Measurements from ENCODE around the gene PALLD.

PALLD gene

GRCh38 chr4:168662297-168662984 lies 165.6 kb downstream of the PALLD start:
- H3K4me3 ChIP-seq (ENCODE audit: low read depth, low read length), result no peak overlapping the region
- no peaks in the 10 kb centered on the region for H3K36me3 ChIP-seq (ENCODE audit: control insufficient read depth in 2 of 2, insufficient read depth in 1 of 2, low read length in 2 of 2)
- peaks cover 25% of the 10 kb centered on the region for H3K4me1 ChIP-seq (ENCODE audit: control insufficient read depth, insufficient read depth, low read length)
- no peak for TF ChIP-seq ZNF292 (tag by site-specific recombination; IDR thresholded peaks at IDR 0.05; ENCODE audit: borderline replicate concordance, low read depth)
- TF ChIP-seq ZNF174 (tag by site-specific recombination; IDR thresholded peaks at IDR 0.05), result no peak
- no peak for TF ChIP-seq SCRT1 (tag by site-specific recombination; IDR thresholded peaks at IDR 0.05; ENCODE audit: borderline replicate concordance)
- TF ChIP-seq ZNF624 (tag by site-specific recombination; IDR thresholded peaks at IDR 0.05), result no peak
- no peak for TF ChIP-seq ZNF549 (tag by site-specific recombination; IDR thresholded peaks at IDR 0.05)
- TF ChIP-seq ZNF747 (tag by site-specific recombination; IDR thresholded peaks at IDR 0.05), result no peak
- TF ChIP-seq ZFP3 (tag by site-specific recombination; IDR thresholded peaks at IDR 0.05; ENCODE audit: low read depth), result no peak
- no peak for TF ChIP-seq ZNF16 (tag by site-specific recombination; IDR thresholded peaks at IDR 0.05; ENCODE audit: low read depth)
- ChIA-PET CTCF (no interaction called here), POLR2A (no interaction called here)
- no peak overlapping the region for H3K27ac ChIP-seq (ENCODE audit: extremely low read depth, low read depth, low read length)
- H3K9me3 ChIP-seq (ENCODE audit: control insufficient read depth, insufficient read depth, low read depth, low read length), result no peaks in the 10 kb centered on the region

- Histone ChIP-seq H3K36me3 (ENCODE audit: control insufficient read depth in 2 of 2, insufficient read depth in 1 of 2, low read length in 2 of 2) (no peaks in the 10 kb centered on the region), H3K4me1 (ENCODE audit: control insufficient read depth, insufficient read depth, low read length) (peaks cover 26% of the 10 kb centered on the region), H3K4me3 (ENCODE audit: low read depth, low read length) (no peak overlapping the region), H3K27ac (ENCODE audit: extremely low read depth, low read depth, low read length) (no peak overlapping the region), H3K9me3 (ENCODE audit: control insufficient read depth, insufficient read depth, low read depth, low read length) (no peaks in the 10 kb centered on the region)
- ChIA-PET POLR2A (no interaction called here), CTCF (no interaction called here)
- TF ChIP-seq ZSCAN4 (tag by site-specific recombination; IDR thresholded peaks at IDR 0.05) (no peak), ZNF600 (tag by site-specific recombination; IDR thresholded peaks at IDR 0.05) (no peak), ZNF341 (tag by site-specific recombination; IDR thresholded peaks at IDR 0.05; ENCODE audit: low read depth) (no peak), WT1 (tag by site-specific recombination; IDR thresholded peaks at IDR 0.05) (0 out of 2 replicates have a peak, but pooled peaks have one; percentile 19), ZNF629 (tag by site-specific recombination; IDR thresholded peaks at IDR 0.05) (peak; percentile 44), ZBTB8A (tag by site-specific recombination; IDR thresholded peaks at IDR 0.05) (no peak), ZNF549 (tag by site-specific recombination; IDR thresholded peaks at IDR 0.05) (no peak), ZNF555 (tag by site-specific recombination; conservative IDR thresholded peaks at IDR 0.05) (no peak), SALL2 (tag by site-specific recombination; IDR thresholded peaks at IDR 0.05; ENCODE audit: borderline replicate concordance) (no peak), ZBTB20 (tag by site-specific recombination; IDR thresholded peaks at IDR 0.05) (no peak), OSR2 (tag by site-specific recombination; IDR thresholded peaks at IDR 0.05) (peak; percentile 59; the same call in 1 of the 2 replicates), ZBTB1 (tag by site-specific recombination; IDR thresholded peaks at IDR 0.05) (no peak), KLF1 (tag by site-specific recombination; IDR thresholded peaks at IDR 0.05) (no peak), PATZ1 (tag by site-specific recombination; IDR thresholded peaks at IDR 0.05) (no peak), ZNF670 (tag by site-specific recombination; IDR thresholded peaks at IDR 0.05; ENCODE audit: low read depth) (no peak), ZNF660 (tag by site-specific recombination; IDR thresholded peaks at IDR 0.05) (no peak), ZEB2 (tag by site-specific recombination; IDR thresholded peaks at IDR 0.05) (no peak), ZNF335 (tag by site-specific recombination; conservative IDR thresholded peaks at IDR 0.05) (0 out of 2 replicates have a peak, but pooled peaks have one; percentile 20), PBX3 (CRISPR knock-in tag; IDR thresholded peaks at IDR 0.05) (no peak), BCL11A (tag by site-specific recombination; IDR thresholded peaks at IDR 0.05; ENCODE audit: low read depth) (no peak), ZNF623 (tag by site-specific recombination; IDR thresholded peaks at IDR 0.05) (no peak), FEZF1 (tag by site-specific recombination; IDR thresholded peaks at IDR 0.05) (peak; percentile 58), ZNF473 (tag by site-specific recombination; IDR thresholded peaks at IDR 0.05) (no peak), ZNF654 (tag by site-specific recombination; IDR thresholded peaks at IDR 0.05; ENCODE audit: low read depth) (no peak), ZNF132 (tag by site-specific recombination; IDR thresholded peaks at IDR 0.05; ENCODE audit: borderline replicate concordance) (no peak), ZNF157 (tag by site-specific recombination; IDR thresholded peaks at IDR 0.05) (no peak)
Observed at GRCh38 chr4:168664242-168664891, 167.5 kb downstream of the PALLD start.

Measured in HEK293 (cell line).